Right ventricle myocardium inferior (tissue), 1 donor: ENCODE measurements around the gene RPL14. TPM values are rescaled to one million over a fixed set of nuclear protein-coding genes. Genes with fewer than 3 reads are reported as not detected.

ENCODE experiments used
- ATAC-seq: fragments of 200-7000 bp; cut with Tn5 transposase; one replicate; pipeline ENCODE4 v1.9.1; 2020; ENCODE audit warnings: mild to moderate bottlenecking, moderate library complexity
- DNase-seq: peaks from one replicate; pipeline ENCODE4 v3.0.0; 2021; ENCODE audit errors: missing footprints
- intact Hi-C: fragments of 100-400 bp; cut with DNase I; formaldehyde crosslinking; loops from one replicate; pipeline ENCODE4 v1.11.0; 2022
- total RNA-seq: library from RNA; stranded (reverse); fragmentation: NEBNext Ultra II Directional; extraction: Animal tissue kit (Norgen Biotek cat#: 25700); gene quantifications from one replicate; pipeline ENCODE4 v1.2.1, GENCODE V29; 2021
- donor health status: DM: no; HTN: yes; CAD: no; lungs with severe emphysema.

The RPL14 gene
- total RNA-seq, 1 donor from 2014 or later: 1,077 TPM

DNA sequence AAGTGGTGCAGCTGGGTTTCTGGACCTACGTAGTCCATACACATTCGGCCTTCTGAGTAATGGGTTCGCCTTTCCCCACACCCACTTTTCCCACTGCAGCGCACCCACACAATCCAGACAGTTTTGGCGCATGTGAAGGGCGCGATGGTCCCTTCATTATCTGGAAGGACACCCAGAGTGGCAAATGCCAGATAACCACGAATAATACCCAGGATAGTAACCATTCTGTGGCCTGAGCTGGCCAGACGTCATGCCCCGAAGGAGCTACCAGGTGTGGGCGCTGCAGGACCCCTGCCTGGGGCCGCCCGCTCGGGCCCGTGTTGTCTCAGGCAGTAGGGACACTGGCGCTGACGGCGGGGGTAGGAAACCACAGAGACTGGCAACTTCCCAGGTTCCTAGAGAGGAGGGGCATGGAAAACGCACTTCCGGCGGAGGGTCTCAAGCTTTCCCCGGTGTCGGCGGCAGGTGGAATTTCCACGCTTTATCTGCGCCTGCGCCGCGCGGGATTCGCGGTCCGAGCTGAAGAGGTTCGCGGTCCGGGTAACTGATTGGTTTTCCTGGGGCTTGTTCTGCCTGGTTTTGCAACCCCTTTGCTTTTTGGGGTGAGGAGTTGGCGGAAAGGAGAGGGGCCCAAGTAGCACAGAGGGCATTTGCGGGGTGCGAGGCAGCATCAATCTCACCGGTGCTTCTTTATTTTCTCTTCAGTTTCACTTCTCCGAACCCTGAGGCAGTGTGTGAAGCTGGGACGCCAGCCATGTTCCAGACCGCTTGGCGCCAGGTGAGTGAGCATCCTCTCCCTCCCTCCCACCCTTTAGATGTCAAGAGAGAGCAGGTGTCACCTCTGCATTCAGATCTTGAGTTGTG, 48.7 kb downstream of the RPL14 start, which contains the start of gene ZNF620:
Gene ZNF620 (plus strand): TSS at position 441 of the 864 bp plus-strand sequence. CDS start 314 bp downstream, at position 755.
- intact Hi-C loops: loop anchor here (2.0 kb wide), 2 partner anchors 19 to 29 kb away; partner anchors contain the start of genes ZNF619 and ZNF621
- peak; percentile 77 for DNase-seq
- ATAC-seq: peak; percentile 91

DNA sequence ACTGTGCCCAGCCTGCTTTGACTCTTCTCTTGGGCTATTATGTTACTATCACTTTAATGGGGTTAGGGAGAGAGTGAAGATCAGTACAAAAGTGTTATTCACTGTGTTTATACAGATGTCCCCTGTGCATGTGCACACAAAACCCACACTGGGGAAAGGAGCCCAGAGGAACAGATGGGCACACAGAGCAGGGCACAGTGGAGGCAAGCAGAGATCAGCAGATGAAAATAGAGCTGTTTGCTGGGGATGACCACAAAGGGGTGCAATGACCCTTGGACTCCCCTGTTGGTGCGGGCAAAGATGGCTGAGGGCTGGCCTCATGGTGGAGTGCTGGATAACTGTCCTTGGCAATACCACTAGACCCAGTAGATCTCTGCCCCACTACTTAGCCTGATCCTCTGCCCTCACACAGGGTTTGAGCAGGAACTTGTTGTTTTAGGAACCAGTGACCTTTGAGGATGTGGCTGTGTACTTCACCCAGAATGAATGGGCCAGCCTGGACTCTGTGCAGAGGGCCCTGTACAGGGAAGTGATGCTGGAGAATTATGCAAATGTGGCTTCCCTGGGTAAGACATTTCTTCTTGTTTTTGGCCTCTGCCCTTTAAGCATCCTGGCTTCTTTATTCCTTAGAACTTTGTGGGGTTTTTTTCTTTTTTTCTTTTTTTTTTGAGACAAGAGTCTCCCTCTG, 54.0 kb downstream of the RPL14 start:
- ATAC-seq: no peak
- intact Hi-C loops: no loop called here
- DNase-seq: no peak

DNA sequence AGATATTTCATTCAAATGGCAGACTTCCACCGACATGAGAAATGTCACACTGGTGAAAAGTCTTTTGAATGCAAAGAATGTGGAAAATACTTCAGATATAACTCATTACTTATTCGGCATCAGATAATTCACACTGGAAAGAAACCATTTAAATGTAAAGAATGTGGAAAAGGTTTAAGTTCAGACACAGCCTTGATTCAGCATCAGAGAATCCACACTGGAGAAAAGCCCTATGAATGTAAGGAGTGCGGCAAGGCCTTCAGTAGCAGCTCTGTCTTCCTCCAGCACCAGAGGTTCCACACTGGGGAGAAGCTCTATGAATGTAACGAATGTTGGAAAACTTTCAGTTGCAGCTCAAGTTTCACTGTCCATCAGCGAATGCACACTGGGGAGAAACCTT, 59.1 kb downstream of the RPL14 start:
- no peak for ATAC-seq
- DNase-seq: no peak
- intact Hi-C loops: no loop called here

DNA sequence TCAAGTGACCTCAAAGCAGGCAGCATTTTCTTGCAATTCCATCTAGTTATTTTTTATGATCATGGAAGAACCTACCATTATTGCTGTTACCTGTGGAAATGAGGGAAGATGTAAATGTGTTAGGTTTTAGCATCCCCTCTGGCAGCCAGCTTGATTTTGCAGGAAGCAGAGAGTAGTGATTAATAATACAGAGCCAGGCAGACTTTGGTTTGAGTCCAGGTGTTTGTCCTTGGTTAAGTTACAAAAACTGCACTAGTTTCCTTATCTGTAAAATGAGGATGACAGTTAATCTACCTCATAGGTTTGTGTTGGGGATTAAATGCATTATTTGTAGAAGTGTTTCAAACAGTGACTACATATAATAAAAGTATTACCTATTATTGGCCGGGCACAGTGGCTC, 60.9 kb downstream of the RPL14 start:
- ATAC-seq: no peak
- no peak for DNase-seq
- intact Hi-C loops: no loop called here

Other genes with a start within 250 kb of the RPL14 start
- gene EIF1B, start 147.6 kb upstream of the RPL14 start, total RNA-seq: 327 TPM
- gene ENTPD3, start 70.2 kb upstream of the RPL14 start, total RNA-seq: 0.11 TPM
- 3.9 TPM for gene ZNF619, start 19.8 kb downstream of the RPL14 start, total RNA-seq
- 1.6 TPM for gene ZNF620, start 48.7 kb downstream of the RPL14 start, total RNA-seq
- 10.5 TPM for gene ZNF621, start 67.6 kb downstream of the RPL14 start, total RNA-seq